Activated CD8-positive, alpha-beta memory T cell treated with anti-CD3 and anti-CD28 coated beads for 24 hours (primary cell): ENCODE measurements around the gene TGIF1.

Experiments used
- DNase-seq: peaks from one replicate; pipeline ENCODE4 v3.0.0-alpha.2; 2020

Gene TGIF1

GRCh38 chr18:3489462-3489861 lies 39.5 kb downstream of the TGIF1 start:
- DNase-seq, result no peak

GRCh38 chr18:3491981-3492555 lies 42.1 kb downstream of the TGIF1 start:
- DNase-seq, result no peak

- no peak for DNase-seq
Observed at GRCh38 chr18:3492721-3493120, 42.7 kb downstream of the TGIF1 start.

GRCh38 chr18:3493501-3494244 lies 43.7 kb downstream of the TGIF1 start:
- DNase-seq, result no peak

GRCh38 chr18:3494245-3494526 lies 44.2 kb downstream of the TGIF1 start:
- DNase-seq, result no peak

- DNase-seq, result no peak
Observed at GRCh38 chr18:3494569-3494968, 44.6 kb downstream of the TGIF1 start.

- no peak for DNase-seq
Observed at GRCh38 chr18:3495691-3496430, 45.9 kb downstream of the TGIF1 start.

- DNase-seq, result peak; percentile 60
Observed at GRCh38 chr18:3498698-3499471, 48.9 kb downstream of the TGIF1 start.

GRCh38 chr18:3499501-3499900 lies 49.5 kb downstream of the TGIF1 start:
- no peak for DNase-seq

GRCh38 chr18:3500016-3500415 lies 50.0 kb downstream of the TGIF1 start:
- DNase-seq, result no peak

- no peak for DNase-seq
Observed at GRCh38 chr18:3502650-3503049, 52.7 kb downstream of the TGIF1 start.

- DNase-seq, result no peak
Observed at GRCh38 chr18:3504637-3505036, 54.7 kb downstream of the TGIF1 start.

- no peak for DNase-seq
Observed at GRCh38 chr18:3508576-3509549, 58.9 kb downstream of the TGIF1 start.
